ENCODE measurements around the gene NDUFS6. TPM values are rescaled to one million over a fixed set of nuclear protein-coding genes. Genes with fewer than 3 reads are reported as not detected.
"Not testable (repeated sequence)": the region's sequence is repeated elsewhere in the genome, so short reads cannot be mapped to it uniquely, and the experiment has no call there.

NDUFS6 gene
- total RNA-seq, 1 donor from 2014 or later = 20.7 TPM

DNA sequence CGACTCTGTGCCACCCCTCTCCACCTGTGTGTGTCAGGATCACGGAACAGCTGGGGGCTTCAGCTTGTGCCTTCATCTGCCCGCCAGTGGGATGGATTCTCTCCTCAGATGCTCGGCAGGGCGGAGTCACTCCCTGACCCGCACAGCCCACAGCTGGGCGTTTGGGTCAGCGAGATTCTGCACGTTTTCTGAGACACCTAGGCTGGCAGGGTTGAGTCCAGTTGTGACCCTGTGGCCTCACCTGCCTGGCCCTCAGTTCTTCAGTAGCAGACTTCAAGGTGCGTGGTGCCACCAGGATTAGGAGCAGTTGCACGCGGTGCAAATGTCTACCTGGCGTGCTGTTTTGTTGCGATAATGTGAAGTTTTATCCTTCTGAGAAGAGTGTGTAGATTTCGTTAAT lies 5.0 kb downstream of the NDUFS6 start:
- DNase-seq (ENCODE audit: low spot score) (no peak), ATAC-seq (no peak)
- intact Hi-C loops (cut with DNase I) = no loop called here

DNA sequence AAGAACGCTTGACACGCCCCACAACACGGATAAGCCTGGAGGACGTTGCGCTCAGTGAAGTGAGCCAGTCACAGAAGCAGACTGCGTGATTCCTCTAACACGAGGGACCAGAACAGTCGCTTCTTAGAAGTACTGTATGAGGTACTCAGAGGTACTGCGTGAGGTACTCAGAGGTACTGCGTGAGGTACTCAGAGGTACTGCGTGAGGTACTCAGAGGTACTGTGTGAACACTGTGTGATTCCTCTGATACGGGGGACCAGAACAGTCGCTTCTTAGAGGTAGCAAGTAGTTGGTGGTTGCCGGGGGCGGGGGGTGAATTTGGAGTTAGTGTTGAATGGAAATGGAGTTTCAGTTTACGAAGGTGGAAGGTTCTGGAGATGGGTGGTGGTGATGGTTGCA lies 5.8 kb downstream of the NDUFS6 start:
- no peak for ATAC-seq

DNA sequence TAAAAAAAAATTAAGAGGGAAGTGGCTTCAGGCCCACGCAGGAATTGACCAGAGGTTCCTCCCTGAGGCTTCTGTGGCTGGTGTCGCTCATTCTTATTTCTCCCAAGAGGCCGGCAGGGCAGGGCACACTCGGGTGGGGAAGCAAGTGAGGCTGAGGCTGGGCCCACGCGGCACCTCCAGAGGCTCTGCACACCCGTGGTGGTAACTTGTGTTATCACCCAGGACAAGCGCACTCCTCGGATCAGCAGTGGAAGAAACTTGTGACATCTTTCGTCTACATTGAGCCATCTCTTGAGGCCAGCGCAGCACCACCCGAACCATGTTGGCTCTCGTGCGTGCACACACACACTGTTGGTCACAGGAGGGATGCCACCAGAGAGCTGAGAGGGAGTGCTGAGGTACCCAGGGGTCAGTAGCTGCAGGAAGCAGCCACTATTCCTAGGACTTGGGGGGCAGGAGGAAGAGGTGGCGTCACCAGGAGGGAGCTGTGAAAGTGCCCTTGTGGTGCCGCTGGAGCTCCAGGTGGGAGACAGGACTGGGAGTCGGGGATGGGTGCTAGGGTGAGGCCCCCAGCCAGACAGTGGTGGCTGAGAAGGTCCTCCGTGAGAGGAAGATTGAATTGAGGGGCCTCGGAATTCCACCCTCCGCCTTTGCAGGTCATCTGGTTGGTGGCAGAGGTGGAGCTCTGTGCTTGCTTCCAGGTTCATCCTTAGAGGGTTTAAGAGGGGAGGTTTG lies 6.4 kb downstream of the NDUFS6 start:
- no peak for DNase-seq (ENCODE audit: low spot score)
- no peak for ATAC-seq
- intact Hi-C loops (cut with DNase I) = no loop called here

More for the DNA sequence above, 5.8 kb downstream of the NDUFS6 start:
- no peak for DNase-seq (ENCODE audit: low spot score)
- intact Hi-C loops (cut with DNase I) = no loop called here

DNA sequence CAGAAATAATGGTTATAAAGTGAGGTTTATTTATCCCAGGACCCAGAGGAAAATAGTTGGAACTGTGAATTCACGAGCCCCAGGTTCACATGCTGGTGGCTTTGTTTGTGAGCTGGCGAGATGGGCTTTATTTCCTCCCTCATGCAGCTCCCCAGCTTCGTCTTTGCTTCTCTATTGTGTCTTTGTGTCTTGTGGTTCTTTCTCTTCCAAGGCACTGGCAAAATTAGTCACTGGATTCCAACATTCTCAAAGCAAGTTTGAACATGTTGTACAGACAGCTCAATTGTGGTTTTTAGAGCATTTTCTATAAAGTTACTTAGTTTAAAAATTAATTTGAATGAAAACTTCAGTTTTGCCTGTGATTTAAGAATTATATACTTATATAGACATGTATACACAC lies 7.2 kb downstream of the NDUFS6 start:
- intact Hi-C loops (cut with DNase I) = no loop called here
- ATAC-seq (no peak), DNase-seq (ENCODE audit: low spot score) (no peak)

DNA sequence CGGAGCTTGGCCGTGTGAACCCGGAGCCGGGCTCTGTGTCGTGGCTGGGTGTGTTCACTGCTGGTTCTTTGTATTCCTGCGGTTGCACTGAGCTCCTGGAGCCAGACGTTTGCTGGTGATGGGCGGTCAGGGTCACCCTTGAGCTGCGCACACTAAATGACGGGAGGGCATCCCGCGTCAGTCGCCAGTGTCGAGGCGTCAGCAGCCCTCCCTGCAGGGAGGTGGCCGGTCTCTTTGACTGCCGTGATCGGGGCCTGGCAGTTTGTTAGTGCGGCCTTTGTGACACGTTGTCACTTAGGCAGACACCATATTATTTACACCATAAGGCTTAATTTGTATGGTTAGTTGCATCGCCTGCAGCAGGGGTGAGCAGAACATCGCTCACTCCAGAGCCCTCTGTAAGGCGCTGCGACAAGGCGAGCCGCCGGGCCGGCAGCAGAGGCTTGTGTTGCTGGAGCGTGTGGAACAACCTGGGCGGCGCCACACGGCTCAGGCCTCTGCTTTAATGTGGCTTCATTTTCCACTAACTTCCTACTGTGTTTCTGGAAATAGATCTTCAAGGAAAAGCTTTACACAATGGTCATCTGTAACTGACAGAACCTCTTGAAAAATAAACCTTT lies 8.3 kb downstream of the NDUFS6 start:
- intact Hi-C loops (cut with DNase I) = no loop called here
- DNase-seq (ENCODE audit: low spot score) (no peak), ATAC-seq (no peak)

DNA sequence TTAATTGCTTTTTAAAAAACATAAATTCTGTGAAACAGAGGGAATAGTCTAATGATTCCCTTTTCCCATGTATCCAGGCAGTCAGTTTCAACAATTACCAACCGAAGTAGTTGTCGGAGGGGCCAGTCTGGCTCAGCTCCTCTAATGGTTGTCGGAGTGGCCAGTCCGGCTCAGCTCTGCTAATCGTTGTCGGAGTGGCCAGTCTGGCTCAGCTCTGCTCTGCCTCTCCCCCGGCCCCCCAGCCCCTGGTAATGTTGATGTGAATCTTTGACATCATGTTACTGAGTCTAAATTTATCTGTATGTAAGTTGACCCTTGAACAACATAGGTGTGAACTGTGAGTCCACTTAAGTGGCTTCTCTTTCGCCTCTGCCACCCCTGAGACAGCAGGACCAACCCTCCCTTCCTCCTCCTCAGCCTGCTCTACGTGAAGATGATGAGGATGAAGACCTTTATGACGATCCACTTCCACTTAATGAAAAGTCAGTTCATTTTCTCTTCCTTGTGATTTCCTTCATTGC lies 9.4 kb downstream of the NDUFS6 start:
- no peak for DNase-seq (ENCODE audit: low spot score)

DNA sequence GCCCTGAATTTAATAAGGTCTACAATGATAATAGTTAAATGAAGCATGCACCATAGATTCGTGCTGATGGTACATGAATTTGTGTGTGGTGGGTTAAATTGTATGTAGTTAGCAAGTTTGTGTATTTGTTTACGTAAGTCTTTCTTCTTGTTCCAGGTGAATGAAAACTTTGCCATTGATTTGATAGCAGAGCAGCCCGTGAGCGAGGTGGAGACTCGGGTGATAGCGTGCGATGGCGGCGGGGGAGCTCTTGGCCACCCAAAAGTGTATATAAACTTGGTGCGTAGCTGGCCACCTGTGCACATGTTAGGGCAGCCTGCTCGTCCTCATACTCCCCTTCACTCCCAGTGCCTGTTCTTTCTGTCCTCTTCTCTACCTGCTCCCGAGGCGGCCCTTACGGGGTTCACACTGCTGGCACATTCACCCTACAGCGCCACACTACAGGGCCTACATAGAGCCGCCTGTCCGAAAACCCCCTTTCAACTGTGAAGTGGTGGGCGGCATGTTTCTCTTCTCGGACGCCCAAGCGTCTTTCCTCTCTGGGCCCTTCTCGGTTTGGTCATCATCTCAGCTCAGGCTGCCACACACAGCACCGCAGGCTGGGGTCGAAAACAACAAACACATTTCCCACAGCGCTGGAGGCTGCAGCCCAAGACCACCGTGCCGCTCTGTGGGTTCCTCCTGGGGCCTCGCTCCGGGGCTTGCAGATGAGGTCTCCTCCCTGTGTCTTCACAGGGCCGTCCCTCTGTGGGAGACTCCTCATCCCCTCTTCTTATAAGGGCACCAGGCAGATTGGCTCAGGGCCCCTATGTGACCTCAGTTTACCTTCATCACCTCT lies 13.2 kb downstream of the NDUFS6 start:
- DNase-seq (ENCODE audit: low spot score) (no peak), ATAC-seq (no peak)
- intact Hi-C loops (cut with DNase I) = no loop called here

More for the DNA sequence above, 9.4 kb downstream of the NDUFS6 start:
- no peak for ATAC-seq
- intact Hi-C loops (cut with DNase I) = no loop called here

DNA sequence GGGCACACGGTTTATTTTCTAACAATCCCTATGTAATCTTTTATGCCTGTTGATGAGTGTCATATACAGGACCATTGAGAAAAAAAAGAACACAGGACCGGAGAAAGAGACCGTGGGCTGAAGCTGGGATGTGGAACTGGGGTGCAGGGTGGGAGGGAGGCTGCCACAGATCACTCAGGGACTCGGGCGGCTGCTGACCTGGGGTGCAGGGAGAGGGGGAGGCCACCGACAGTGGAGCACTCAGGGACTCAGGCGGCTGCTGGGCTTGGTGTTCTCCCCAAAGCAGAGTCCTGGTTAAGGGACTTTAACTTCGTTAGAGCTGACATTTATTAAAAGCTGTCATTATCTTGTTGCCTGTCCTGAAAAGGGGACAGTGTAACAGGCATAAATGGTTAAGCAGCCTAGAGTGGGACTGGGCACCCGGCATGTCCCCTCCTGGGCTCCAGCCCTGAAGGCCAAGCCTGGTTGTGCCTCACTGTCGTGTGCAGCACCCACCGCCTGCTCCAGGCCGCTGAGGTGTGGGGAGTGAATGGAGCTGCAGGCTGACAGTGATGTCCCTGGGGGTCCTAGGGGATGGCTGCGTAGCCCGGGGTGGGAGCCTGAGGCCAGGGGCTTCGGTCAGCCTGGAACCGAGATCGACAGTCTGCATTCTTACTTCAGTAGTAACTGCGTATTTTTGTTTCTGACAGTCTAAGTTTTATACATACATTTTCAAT lies 14.0 kb downstream of the NDUFS6 start:
- DNase-seq (ENCODE audit: low spot score) (no peak), ATAC-seq (no peak)
- intact Hi-C loops (cut with DNase I) = no loop called here

DNA sequence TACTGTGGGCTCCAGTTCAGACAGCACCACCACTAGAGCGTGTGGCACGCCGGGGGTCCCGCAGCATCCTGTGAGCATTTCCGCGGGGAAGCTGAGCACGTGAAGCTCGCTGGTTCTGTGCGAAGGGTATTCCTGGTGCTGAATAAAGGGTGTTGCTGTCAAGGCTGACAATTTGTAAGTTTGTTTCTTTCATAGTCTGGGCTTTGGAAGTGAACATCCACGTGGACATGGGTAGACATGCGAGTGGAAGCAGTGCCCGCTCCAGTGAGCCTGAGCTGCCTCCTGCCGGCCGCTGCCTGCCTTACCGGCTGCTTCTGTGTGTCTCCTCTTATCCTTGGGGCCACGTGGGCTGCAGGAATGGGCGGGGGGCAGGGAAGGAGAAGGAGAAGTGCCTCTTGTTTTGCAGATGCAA lies 14.7 kb downstream of the NDUFS6 start:
- no peak for DNase-seq (ENCODE audit: low spot score)

DNA sequence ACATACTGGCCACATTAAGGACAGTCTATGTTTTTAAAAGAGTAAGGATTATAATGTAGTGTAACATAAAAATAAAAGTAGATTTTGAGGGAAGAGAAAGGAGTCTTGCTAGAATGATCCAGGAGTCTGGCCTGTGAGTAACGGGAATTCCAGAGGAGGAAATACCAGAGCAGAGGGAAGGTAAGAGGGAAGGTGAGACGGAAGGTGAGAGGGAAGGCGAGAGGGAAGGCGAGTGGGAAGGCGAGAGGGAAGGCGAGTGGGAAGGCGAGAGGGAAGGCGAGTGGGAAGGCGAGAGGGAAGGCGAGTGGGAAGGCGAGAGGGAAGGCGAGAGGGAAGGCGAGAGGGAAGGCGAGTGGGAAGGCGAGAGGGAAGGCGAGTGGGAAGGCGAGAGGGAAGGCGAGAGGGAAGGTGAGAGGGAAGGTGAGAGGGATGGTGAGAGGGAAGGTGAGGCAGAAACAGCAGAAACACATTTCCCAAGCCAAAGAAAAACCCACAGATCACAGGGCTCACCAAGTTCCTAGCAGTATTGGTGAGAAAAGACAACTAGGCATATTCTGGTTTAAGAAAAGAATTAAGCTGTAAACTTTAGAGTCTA lies 15.4 kb downstream of the NDUFS6 start:
- ATAC-seq; intact Hi-C loops (cut with DNase I); DNase-seq (ENCODE audit: low spot score): not testable (repeated sequence)

More for the DNA sequence above, 14.7 kb downstream of the NDUFS6 start:
- intact Hi-C loops (cut with DNase I) = no loop called here
- ATAC-seq = no peak

DNA sequence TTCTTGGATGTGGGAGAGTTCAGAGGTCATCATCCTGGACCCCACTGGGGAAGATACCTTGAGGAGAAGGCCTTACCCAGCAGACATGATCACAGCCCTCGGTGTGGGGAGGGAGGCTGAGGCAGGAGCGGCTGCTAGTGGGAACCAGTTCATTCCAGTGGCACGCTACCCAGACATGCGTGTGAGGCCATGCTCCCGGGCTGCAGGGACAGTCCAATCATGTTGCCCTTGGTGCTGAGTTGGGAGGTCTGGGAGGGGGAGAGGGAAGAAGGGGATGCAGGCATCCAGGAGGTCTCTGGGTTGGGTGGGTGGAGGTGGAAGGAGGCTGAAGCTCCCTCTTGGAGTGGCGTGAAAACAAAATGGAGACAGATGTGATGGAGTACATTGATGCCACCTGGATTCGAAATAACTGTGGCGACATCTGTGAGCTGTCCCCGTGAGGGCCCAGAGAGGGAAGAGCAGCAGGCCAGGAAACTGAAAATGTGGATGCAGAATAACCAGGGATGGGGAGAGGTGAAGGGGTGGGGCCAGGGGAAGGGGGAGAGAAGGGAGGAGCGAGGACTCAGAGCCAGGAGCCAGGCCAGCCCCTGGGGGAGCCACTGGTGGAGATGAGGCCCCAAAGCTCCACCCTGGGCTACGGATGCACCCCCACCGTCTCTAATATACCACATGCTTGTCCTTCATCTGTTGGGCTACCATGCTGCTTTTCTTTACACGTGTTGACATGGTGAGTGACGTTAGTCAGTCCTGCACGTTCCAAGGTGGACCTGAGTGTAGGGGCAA lies 16.2 kb downstream of the NDUFS6 start:
- intact Hi-C loops (cut with DNase I) = no loop called here
- no peak for DNase-seq (ENCODE audit: low spot score)
- no peak for ATAC-seq

DNA sequence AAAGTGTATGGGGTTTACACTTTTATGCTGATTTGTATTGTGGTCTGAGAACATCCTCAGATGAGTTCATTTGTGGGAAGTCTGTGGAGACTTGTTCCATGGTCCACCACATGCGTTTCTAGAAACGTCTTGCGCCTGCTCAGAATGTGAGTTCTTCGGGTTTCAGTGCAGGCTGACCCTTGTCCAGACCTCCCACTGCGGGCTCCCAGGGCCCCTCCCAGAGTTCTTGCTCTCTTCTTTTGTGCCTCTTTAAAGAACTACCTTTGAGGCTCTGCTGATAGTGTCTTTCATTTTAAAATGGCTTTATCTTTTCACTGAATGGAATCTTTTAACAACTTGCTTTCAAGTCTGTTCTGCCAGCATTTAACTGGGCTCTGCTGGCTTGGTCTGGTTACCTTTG lies 17.6 kb downstream of the NDUFS6 start:
- intact Hi-C loops (cut with DNase I) = no loop called here
- no peak for DNase-seq (ENCODE audit: low spot score)
- ATAC-seq = no peak

DNA sequence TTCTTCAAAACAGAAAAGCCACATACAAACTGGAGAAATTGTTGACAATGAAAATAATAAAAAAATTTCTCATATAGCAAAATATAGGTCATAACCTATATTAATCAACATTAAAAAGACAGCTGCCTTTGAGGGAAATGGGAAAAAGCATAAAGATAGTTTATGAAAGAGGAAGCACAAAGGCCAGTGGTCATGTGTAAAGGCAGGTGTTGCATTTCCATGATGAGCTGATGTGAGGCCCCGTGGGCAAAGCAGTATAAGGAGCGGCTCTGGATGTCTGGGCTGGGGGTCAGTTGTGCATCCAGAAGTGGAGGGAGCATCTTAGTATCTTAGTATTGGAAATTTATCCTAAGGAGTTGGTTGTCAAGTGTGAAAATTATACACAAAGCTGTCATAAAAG lies 18.3 kb downstream of the NDUFS6 start:
- DNase-seq (ENCODE audit: low spot score) = no peak
- intact Hi-C loops (cut with DNase I) = no loop called here
- no peak for ATAC-seq

DNA sequence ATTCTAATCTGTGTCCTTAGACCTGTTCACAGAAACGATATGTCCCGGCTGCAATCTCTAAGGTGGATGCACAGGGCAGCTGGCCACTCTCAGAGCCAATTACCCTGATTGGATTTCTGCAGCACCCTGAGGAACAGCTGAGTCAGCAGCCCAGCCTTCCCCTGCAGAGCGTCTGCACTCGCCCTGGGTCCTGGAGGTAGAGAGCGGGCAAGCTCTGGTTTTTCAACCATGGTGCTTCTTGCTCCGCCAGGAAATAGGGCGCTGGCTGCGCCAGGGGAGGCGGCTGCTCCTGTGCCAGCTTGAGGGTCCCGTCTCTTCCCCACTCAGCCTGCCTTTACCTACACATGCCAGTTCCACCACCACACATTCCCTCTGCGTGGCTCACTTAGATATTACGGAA lies 19.2 kb downstream of the NDUFS6 start:
- intact Hi-C loops (cut with DNase I) = no loop called here
- ATAC-seq (no peak), DNase-seq (ENCODE audit: low spot score) (no peak)

DNA sequence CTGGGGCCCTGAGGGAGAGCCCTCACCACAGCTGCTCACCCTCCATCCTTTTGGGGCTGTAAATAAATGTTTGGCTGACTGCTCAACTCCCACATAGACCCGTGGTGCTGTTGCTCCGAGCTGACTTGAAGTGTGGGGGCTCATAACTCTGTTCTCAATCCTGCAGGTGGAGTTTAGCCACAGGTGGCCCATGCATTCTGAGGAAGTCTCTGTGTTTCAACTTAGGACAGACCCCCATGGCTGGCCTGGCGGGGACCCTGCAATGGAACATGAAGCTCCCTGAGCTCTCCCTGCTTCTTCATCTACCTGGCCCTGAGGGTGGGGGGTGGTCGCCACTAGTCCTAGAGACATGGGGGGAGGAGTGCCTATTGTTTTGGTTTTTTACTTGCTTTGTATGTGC lies 19.7 kb downstream of the NDUFS6 start:
- ATAC-seq (no peak), DNase-seq (ENCODE audit: low spot score) (no peak)
- intact Hi-C loops (cut with DNase I) = no loop called here

DNA sequence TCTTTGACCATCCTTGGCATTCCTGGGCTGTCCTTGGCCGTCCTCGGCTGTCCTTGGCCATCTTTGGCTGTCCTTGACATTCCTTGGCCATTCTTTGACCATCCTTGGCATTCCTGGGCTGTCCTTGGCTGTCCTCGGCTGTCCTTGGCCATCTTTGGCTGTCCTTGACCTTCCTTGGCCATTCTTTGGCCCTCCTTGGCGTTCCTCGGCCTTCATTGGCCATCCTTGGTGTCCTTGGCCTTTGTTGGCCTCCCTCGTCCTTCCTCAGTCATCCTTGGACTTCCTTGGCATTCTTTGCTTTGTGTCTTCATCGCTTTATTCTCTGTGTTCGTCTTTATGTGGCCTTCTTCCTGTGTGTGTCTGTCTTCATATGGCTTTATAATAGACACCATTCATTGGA lies 20.7 kb downstream of the NDUFS6 start:
- DNase-seq (ENCODE audit: low spot score) (no peak), ATAC-seq (no peak)
- intact Hi-C loops (cut with DNase I) = no loop called here

DNA sequence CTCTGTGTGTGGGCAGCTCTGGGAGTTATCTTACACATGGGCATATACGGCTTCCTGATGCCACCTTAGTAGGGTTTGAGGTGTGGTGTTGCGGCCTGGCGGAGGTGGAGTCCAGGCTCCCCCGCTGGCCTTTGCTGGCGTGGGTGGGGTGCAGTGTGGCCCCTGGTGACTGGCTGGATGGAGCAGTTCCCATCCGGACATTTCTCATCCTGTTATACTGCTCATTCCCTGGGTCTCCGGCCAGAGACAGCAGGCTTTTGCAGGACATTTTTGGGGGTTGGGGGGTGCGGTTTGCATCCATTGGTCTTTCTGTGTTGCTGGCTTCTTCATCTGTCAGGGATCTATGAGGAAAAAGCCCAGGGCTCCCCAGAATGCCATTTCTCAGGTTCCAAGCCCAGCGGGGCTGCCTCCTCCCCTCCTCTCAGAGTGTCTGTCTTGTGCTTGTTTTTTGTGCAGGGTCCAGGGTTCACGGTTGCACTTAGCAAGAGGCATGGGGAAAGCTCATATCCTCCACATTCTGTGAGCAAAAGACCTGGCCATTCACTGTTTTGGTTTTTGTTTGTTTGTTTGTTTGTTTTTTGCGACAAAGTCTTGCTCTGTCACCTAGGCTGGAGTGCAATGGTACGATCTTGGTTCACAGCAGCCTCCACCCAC lies 22.3 kb downstream of the NDUFS6 start:
- intact Hi-C loops (cut with DNase I) = no loop called here
- no peak for DNase-seq (ENCODE audit: low spot score)

More for the DNA sequence above, 22.3 kb downstream of the NDUFS6 start:
- ATAC-seq = no peak
